ENCODE measurements around the gene TSPAN5.

Gene TSPAN5

GRCh38 chr4:98620087-98620784, 38.2 kb downstream of the TSPAN5 start:
- DNase-seq (ENCODE audit: extremely low read depth in 1 of 2, low read depth in 1 of 2), result no peak

- DNase-seq (ENCODE audit: extremely low read depth in 1 of 2, low read depth in 1 of 2), result no peak
Observed at GRCh38 chr4:98619180-98619579, 39.2 kb downstream of the TSPAN5 start.

- no peak for DNase-seq (ENCODE audit: extremely low read depth in 1 of 2, low read depth in 1 of 2)
Observed at GRCh38 chr4:98618680-98619079, 39.7 kb downstream of the TSPAN5 start.

- no peak for DNase-seq (ENCODE audit: extremely low read depth in 1 of 2, low read depth in 1 of 2)
Observed at GRCh38 chr4:98617358-98618047, 40.9 kb downstream of the TSPAN5 start.

- no peak for DNase-seq (ENCODE audit: extremely low read depth in 1 of 2, low read depth in 1 of 2)
Observed at GRCh38 chr4:98615991-98616390, 42.4 kb downstream of the TSPAN5 start.

GRCh38 chr4:98614662-98615061, 43.7 kb downstream of the TSPAN5 start:
- DNase-seq (ENCODE audit: extremely low read depth in 1 of 2, low read depth in 1 of 2), result no peak

- no peak for DNase-seq (ENCODE audit: extremely low read depth in 1 of 2, low read depth in 1 of 2)
Observed at GRCh38 chr4:98614094-98614493, 44.3 kb downstream of the TSPAN5 start.

GRCh38 chr4:98613453-98614075, 44.8 kb downstream of the TSPAN5 start:
- DNase-seq (ENCODE audit: extremely low read depth in 1 of 2, low read depth in 1 of 2), result no peak

GRCh38 chr4:98612318-98613250, 45.8 kb downstream of the TSPAN5 start:
- no peak for DNase-seq (ENCODE audit: extremely low read depth in 1 of 2, low read depth in 1 of 2)

- DNase-seq (ENCODE audit: extremely low read depth in 1 of 2, low read depth in 1 of 2), result no peak
Observed at GRCh38 chr4:98611677-98612317, 46.6 kb downstream of the TSPAN5 start.

- DNase-seq (ENCODE audit: extremely low read depth in 1 of 2, low read depth in 1 of 2), result no peak
Observed at GRCh38 chr4:98610926-98611676, 47.3 kb downstream of the TSPAN5 start.

- no peak for DNase-seq (ENCODE audit: extremely low read depth in 1 of 2, low read depth in 1 of 2)
Observed at GRCh38 chr4:98610431-98610830, 48.0 kb downstream of the TSPAN5 start.

GRCh38 chr4:98609934-98610333, 48.5 kb downstream of the TSPAN5 start:
- DNase-seq (ENCODE audit: extremely low read depth in 1 of 2, low read depth in 1 of 2), result no peak

GRCh38 chr4:98608356-98608755, 50.1 kb downstream of the TSPAN5 start:
- no peak for DNase-seq (ENCODE audit: extremely low read depth in 1 of 2, low read depth in 1 of 2)

- no peak for DNase-seq (ENCODE audit: extremely low read depth in 1 of 2, low read depth in 1 of 2)
Observed at GRCh38 chr4:98606894-98607293, 51.5 kb downstream of the TSPAN5 start.

- no peak for DNase-seq (ENCODE audit: extremely low read depth in 1 of 2, low read depth in 1 of 2)
Observed at GRCh38 chr4:98605216-98605615, 53.2 kb downstream of the TSPAN5 start.

- DNase-seq (ENCODE audit: extremely low read depth in 1 of 2, low read depth in 1 of 2), result no peak
Observed at GRCh38 chr4:98604723-98605122, 53.7 kb downstream of the TSPAN5 start.

- DNase-seq (ENCODE audit: extremely low read depth in 1 of 2, low read depth in 1 of 2), result no peak
Observed at GRCh38 chr4:98603683-98604521, 54.5 kb downstream of the TSPAN5 start.

GRCh38 chr4:98602270-98602669, 56.1 kb downstream of the TSPAN5 start:
- no peak for DNase-seq (ENCODE audit: extremely low read depth in 1 of 2, low read depth in 1 of 2)
